H1 (cell line): ENCODE results near the gene HOXD1. TPM values are rescaled to one million over a fixed set of nuclear protein-coding genes. Genes with fewer than 3 reads are reported as not detected.

Experiments used
- BACH1 ChIP-seq: IDR thresholded peaks from 2 replicates; pipeline ENCODE4 v1.6.1; 2012; ENCODE audit warnings: low read length, improper control_type of control experiment
- CHD1 ChIP-seq: IDR thresholded peaks from 2 replicates; pipeline ENCODE4 v1.6.1; 2012; ENCODE audit warnings: low read depth, low read length, improper control_type of control experiment
- CHD7 ChIP-seq: fragments of 300-600 bp; sonication (generic); IDR thresholded peaks from 2 replicates; pipeline ENCODE4 v1.7.1; 2012; ENCODE audit warnings: low read length, moderate library complexity, mild to moderate bottlenecking, inconsistent platforms; ENCODE audit not compliant: insufficient replicate concordance
- TBP ChIP-seq: IDR thresholded peaks from 2 replicates; pipeline ENCODE4 v1.6.1; 2011; ENCODE audit warnings: low read depth, low read length, improper control_type of control experiment
- polyA plus RNA-seq, 7 experiments: library from polyadenylated mRNA; depleted of rRNA in 3 of 7; stranded (reverse) in 5 of 7; unstranded in 2 of 7; fragments of >200 nt in 5 of 7; fragments of 200-250 nt in 2 of 7; gene quantifications; 1 replicate in 5 of 7; 2 replicates in 1 of 7; 4 replicates in 1 of 7; pipeline versions ENCODE4 v1.2.1 to v1.2.3, GENCODE V29; 2011 to 2013; ENCODE audit warnings: missing spikeins in 2 of 7, mixed read lengths in 2 of 7
- total RNA-seq: library from RNA; stranded (reverse); fragmentation: NEBNext Ultra II Directional; extraction: Animal tissue kit (Norgen Biotek cat#: 25700); gene quantifications from 2 replicates; pipeline ENCODE4 v1.2.1, GENCODE V29; 2021
- TF ChIP-seq, protein P1 (sequence below): IDR thresholded peaks from 2 replicates; pipeline ENCODE4 v1.6.1; 2011; ENCODE audit warnings: low read length, improper control_type of control experiment

The HOXD1 gene
- total and polyA plus RNA-seq, 2 of the 8 experiments (the other 6 are each of a cell fraction or from before 2014, with no cell fraction given) = 0.03 TPM; not detected in 1

- TF ChIP-seq CHD7 = no peak
- TF ChIP-seq, protein P1, sequence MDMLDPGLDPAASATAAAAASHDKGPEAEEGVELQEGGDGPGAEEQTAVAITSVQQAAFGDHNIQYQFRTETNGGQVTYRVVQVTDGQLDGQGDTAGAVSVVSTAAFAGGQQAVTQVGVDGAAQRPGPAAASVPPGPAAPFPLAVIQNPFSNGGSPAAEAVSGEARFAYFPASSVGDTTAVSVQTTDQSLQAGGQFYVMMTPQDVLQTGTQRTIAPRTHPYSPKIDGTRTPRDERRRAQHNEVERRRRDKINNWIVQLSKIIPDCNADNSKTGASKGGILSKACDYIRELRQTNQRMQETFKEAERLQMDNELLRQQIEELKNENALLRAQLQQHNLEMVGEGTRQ = no peak
- TF ChIP-seq CHD1 = no peak
- TF ChIP-seq BACH1 = no peak
- no peak for TF ChIP-seq TBP
Observed at GRCh38 chr2:176212276-176212675, 23.8 kb downstream of the HOXD1 start (continued).
